HG03064 (cell line): ENCODE data around the gene DNAJC27.
"Not testable (repeated sequence)": the region's sequence is repeated elsewhere in the genome, so short reads cannot be mapped to it uniquely, and the experiment has no call there.

ENCODE experiments used
- ATAC-seq: cut with Tn5 transposase; IDR thresholded peaks from one replicate; pipeline ENCODE4 v1.9.1; 2021; ENCODE audit warnings: low read depth; ENCODE audit not compliant: unreplicated experiment

DNAJC27 gene

DNA sequence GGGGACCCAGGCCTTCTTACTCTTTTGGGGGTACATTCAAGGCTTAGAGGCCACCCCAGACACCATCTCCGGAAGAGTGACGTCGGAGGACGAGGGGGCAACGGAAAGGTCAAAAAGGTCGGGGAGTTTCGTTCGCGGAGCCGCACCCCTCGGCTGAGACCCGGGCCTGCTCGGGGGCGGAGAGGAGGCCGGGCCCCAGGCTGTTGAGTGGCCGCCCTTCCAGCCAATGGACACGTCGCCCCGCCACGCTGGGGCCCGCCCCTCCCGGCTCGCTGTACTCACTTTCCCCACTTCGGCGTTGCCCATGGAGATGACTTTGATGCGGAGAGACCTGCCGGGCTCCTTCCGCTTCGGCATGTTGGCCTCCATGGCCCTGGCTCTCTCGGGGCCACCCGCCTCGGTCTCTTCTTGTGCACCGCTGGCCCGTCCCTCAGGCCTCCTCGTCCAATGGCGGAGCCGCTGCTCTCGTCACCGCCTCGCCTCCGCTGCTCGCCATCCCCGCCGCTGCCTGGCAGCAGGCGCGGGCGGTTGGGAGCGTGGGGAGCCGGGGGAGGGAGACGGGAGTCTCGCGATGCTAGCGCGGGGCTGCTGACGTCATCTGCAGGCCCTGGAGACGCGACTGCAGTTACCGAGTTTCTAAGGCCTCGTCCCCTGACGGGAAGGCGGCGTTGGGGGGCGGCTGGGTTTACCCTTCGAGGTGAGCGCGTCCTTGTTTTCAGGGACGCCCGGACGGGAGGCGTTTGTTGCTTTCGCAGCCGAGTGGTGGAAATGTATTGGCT, at the start of gene DNAJC27:
Gene DNAJC27 (minus strand): TSS at position 420 of the 779 bp plus-strand sequence. CDS start 51 bp downstream, at position 369.
- ATAC-seq: peak; percentile 94

DNA sequence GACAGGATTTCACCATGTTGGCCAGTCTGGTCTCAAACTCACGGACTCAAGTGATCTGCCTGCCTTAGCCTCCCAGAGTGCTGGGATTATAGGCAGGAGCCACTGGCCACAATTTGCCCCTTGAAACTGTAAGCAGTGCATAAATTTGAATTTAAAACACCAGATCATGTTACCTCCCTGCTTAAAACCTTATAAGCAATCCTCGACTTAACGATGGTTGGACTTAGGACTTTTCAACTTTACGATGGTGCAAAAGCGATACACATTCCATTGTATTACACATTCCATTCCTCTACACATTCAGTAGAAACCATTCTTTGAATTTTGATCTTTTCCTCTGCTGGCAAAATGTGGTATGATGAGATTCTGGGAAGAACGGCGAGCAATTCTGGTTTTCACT, 46.9 kb upstream of the DNAJC27 start:
- no peak for ATAC-seq

DNA sequence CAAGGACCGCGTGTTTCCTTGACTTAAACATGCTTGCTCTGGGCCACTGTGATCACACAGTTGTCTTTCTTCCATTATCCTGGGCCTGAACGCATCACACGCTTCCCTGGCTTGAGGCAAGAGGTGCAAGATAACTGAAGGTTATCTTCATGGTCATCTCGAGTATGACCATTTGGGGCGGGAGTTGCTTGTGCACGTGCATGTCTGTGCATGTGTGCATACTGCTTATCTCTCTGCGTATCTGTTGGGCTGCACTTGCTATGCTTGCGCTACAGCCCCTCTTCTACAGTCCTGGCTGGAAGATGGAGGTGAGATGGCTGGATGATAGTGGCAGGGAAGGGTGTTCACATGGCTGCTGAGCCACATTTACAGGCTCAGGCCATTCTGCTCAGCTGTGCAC, 42.9 kb upstream of the DNAJC27 start:
- ATAC-seq: no peak

DNA sequence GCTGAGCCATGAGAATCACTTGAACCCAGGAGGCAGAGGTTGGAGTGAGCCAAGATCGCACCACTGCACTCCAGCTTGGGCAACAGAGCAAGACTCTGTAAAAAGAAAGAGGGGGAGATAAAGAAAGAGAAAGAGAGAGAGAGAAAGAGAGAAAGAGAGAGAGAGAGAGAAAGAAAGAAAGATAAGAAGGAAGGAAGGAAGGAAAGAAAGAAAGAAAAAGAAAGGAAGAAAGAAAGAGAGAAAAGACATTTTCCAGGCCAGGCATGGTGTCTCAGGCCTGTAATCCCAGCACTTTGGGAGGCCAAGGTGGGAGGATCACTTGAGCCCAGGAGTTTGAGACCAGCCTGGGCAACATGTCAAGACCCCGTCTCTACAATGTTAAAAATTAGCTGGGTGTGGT, 39.6 kb upstream of the DNAJC27 start:
- ATAC-seq: not testable (repeated sequence)

DNA sequence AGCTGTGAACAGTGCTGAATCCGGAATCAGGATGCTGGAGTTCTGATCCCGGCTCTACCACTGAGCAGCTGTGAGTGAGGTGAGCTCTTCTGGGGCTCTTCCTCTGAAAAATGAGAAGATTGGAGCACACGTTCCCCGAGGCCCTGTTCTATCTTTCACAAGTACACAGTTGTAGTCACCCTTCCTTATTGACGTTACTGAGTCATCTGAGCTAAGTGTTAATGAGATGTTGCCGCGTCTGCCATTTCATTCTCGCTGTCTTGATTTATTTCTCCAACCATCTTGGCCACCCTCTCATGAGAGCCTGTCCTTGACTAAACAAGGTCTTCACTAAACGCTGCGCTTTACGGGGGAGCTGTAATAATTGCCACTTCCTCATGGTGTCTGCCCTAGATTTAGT, 38.2 kb upstream of the DNAJC27 start:
- ATAC-seq: no peak

DNA sequence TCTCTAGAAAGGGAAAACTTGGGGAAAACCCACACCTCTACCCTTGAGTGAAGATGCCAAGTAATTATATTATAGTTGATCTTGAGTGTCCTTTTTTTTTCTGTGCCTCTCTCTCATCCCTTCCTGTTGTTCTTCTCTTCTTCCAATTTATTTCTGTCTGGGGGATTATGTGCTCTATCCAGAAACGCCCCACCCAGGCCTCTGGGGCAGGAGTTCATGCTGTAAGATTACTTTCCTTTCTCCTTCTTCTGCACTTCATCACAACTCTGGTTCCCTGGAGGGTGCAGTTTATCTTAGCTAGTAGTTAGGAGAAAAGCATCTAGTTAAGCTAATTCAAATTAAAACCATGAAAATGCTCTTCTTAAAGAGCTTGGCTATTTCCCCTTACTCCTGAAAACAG, 30.3 kb upstream of the DNAJC27 start:
- ATAC-seq: no peak

DNA sequence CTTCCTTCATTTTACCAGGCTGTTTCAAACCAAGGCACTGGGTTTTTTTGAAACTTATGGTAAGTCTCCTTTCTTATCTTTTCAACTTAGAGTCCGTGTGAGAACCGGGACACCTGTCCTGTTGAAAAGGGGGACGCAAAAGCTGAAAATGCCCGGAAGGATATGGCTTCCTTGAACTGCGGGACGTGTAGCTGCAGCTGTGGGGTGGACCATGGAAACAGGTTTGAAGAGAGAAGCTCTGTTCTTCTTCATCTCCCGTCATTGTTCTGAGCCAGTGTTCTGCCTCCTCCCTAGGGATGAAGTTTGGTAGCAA, 29.5 kb upstream of the DNAJC27 start:
- ATAC-seq: no peak

DNA sequence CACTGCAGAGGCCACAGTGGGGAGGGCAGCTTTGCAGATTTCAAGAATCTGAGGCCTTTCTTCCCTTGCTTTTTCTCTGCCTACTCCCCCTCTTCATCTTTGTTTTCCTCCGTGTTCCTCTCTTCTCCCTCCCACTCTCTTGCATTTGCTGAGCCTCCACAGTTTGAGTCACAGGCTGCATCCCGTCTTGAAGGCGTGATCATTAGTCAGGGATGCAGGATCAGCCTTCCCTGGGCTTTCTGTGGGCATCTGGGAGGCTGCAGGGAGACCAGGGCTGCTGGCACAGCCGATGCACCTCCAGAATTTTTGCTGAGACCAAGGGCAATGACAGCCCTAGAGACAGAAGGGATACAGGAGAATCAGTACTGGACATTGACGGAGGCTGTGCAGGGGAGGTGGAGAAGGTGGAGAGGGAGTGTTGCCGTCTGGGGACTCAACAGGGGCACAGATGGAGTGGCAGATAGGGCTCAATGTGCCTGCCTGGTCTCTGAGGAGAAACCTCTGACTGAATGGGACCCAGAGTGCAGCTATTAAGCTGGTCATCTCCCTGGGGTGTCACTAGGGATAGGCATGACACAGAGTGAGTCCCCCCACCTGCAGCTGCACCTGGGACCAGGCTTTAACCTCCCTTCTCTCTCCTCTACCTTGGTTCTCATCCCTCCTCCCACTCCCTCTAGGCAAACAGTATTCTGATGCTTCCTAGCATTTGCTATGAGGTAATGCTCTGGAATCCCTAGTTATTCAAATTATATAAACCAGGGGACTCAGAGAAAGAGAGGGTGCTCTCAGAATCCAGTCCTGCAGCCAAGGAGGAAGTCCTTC, 29.0 kb upstream of the DNAJC27 start:
- no peak for ATAC-seq

GRCh38 chr2:25000036-25000435, 28.3 kb upstream of the DNAJC27 start:
- no peak for ATAC-seq

- ATAC-seq: not testable (repeated sequence)
These were observed 27.3 kb upstream of the DNAJC27 start for GRCh38 chr2:24999097-24999496.

- no peak for ATAC-seq
These were observed 22.5 kb upstream of the DNAJC27 start for GRCh38 chr2:24994146-24994724.

GRCh38 chr2:24993406-24994145, 21.8 kb upstream of the DNAJC27 start:
- ATAC-seq: no peak

GRCh38 chr2:24986372-24986771, 14.6 kb upstream of the DNAJC27 start:
- no peak for ATAC-seq

- no peak for ATAC-seq
These were observed 13.8 kb upstream of the DNAJC27 start for GRCh38 chr2:24985511-24985910.

DNA sequence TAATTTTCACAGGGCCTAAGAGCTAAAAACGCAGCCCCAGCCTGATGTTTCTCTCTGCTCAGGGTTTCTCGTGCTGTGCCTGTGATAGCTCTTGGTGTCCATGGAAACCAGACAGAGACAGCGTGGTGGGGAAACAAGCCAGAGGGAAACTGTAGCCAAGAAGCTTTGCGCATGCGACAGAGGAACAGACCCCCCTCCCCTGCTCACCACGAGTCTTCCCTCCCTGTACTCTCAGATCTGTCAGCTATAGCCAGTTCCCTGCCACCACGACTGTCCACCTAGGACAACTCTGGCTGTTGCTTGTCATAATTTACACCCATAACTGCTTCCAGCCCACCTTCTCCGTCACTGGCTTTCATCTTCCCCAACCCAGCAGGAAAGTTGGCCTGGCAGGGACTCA, 13.2 kb upstream of the DNAJC27 start:
- ATAC-seq: no peak

DNA sequence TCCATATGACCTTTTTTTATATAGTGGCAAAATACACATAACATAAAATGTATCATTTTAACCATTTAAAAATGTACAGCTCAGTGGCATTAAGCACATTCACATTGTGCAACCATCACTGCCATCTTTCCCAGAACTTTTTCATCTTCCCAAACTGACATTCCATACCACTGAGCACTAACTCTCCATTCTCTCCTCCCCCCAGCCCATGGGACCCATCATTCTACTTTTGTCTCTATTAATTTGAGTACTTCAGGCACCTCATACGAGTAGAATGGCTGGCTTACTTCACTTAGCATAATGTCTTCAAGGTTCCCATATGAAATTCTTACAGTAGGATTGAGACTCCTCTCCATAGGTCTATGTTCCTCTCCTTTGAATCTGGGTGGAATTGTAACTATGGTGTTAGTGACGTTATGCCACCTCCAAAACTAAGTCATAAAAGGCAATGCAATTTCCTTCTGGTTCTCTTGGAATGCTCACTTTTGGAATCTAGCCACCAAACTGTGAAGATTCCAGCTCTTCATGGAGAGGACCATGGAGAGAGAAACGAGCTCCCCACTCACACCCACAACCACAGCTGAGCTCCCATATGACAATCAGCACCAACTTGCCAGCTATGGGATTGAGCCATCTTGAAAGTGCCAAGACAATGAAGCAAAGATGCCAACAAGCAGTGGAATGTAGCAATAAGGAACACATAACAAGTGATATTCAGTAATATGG, 9.8 kb upstream of the DNAJC27 start:
- ATAC-seq: no peak

DNA sequence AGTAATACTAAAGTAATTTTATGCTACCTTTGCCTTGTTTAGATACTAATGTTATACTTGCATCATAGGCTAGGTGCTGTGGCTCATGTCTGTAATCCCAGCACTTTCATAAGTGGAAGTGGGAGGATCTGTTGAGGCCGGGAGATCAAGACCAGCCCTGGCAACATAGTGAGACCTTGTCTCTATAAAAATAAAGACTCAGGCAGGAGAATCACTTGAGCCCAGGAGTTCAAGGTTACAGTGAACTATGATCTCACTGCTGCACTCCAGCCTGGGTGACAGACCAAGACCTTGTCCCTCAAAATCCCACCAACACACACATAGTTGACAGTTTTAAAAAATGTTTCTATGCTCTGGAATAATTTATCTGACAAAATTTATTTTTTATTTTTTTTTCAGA, 6.9 kb upstream of the DNAJC27 start:
- ATAC-seq: no peak

DNA sequence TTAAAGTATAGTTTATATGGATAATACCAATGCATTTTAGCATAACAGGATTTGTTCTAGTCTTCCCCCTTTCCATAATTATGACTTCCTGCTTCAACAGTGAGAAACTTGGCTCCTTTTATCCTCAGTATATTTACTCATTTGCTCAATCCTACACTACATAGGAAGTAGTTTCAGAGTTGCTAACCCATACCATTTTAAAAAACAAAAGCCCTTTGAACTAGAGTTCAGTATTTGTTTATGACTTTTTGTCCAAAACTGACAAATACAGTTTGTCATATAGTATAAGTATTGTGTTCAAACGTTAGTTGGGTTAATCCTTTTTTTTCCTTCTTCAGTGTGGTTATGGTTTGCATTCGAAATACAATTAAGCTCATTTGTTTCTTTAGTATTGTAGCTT, 5.9 kb upstream of the DNAJC27 start:
- no peak for ATAC-seq

DNA sequence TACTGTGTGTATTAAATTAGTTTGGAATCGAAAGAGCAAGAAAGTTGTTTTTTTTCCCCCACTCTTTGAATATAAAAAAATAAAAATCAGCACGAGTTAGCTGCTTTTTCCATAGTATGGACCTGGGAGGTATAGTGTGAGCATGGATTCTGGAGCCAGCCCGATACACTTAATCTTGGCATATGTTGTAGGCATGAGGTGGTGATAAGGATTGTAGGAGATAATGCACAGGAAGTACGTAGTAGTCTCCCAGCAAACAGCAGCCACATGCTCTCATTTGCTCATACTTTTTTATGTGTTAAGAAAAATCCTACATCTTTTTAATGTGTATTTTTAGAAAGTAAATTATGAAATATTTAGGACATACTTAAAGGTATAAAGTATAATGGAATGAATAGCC, 2.1 kb upstream of the DNAJC27 start:
- ATAC-seq: no peak

DNA sequence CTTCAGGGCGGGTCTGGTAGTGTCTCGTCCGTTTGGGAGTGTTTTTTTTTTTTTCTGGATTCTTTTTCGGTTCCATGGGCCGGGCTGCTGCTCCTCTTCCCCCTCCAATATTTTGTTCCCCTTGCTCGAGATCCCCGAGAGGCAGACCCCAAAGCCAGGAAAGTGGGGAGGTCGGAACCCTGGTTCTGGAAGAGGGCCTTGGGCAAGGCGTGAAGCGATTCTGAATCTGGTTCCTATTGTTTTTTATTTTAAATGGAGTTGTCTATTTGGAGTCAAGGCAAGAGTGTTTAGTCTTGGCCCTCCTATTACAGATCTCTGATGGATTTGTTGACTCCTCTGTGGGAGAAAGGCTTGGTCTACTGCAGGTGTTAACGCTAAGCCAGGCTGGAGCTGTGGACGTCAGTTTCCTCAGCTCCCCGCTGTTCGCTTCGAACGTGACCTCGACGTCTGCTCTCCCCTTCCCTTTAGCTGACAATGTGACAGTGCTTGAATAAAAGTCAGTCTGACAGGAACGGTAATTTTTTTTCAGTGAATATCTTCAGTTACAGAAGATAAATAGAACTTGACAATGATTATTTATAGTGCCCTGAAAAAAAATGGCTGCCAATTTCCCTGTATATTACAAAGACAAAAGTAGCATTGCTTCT, 683 bp upstream of the DNAJC27 start:
- ATAC-seq: no peak
